Adrenal gland (tissue), 5 donors: Measurements from ENCODE around the gene TNFRSF4.

Source experiments
- CTCF ChIP-seq, 6 experiments: fragments of 450-650 bp in 4 of 6; fragments of 200-600 bp in 2 of 6; sonication (generic) in 1 of 6; IDR thresholded peaks; 1 replicate in 5 of 6; 2 replicates in 1 of 6; pipeline versions ENCODE4 v1.5.1 to v1.8.0; 2016 to 2021; ENCODE audit warnings: antibody characterized with exemption in 6 of 6, mild to moderate bottlenecking in 2 of 6, moderate library complexity in 1 of 6
- POLR2A ChIP-seq, 2 donors: fragments of 450-650 bp; IDR thresholded peaks; one replicate each; pipeline ENCODE4 v1.6.1; 2017; ENCODE audit warnings: antibody characterized with exemption in 2 of 2, mild to moderate bottlenecking in 2 of 2, moderate library complexity in 1 of 2
- donor health status: DM: no; HTN: no; CAD: no.

- TF ChIP-seq POLR2A (IDR thresholded peaks at IDR 0.05) (no peak), CTCF (IDR thresholded peaks at IDR 0.05) (no peak)
These were observed 22.3 kb upstream of the TNFRSF4 start for GRCh38 chr1:1236176-1236763.
